Measurements from ENCODE around the gene HBP1.

Gene HBP1

GRCh38 chr7:107185716-107186115 lies 16.9 kb downstream of the HBP1 start:
- DNase-seq (ENCODE audit: insufficient read length, low spot score) = no peak
- no peak for FAIRE-seq
- TF ChIP-seq POLR2A (IDR thresholded peaks at IDR 0.05; ENCODE audit: low read depth, low read length) = no peak

GRCh38 chr7:107186240-107186639 lies 17.4 kb downstream of the HBP1 start:
- DNase-seq (ENCODE audit: insufficient read length, low spot score) (no peak), FAIRE-seq (no peak)
- TF ChIP-seq POLR2A (IDR thresholded peaks at IDR 0.05; ENCODE audit: low read depth, low read length) = no peak

GRCh38 chr7:107187774-107188173 lies 19.0 kb downstream of the HBP1 start:
- TF ChIP-seq POLR2A (IDR thresholded peaks at IDR 0.05; ENCODE audit: low read depth, low read length) = no peak
- FAIRE-seq = no peak
- no peak for DNase-seq (ENCODE audit: insufficient read length, low spot score)

- DNase-seq (ENCODE audit: insufficient read length, low spot score) = no peak
- no peak for TF ChIP-seq POLR2A (IDR thresholded peaks at IDR 0.05; ENCODE audit: low read depth, low read length)
- FAIRE-seq = no peak
Measured at GRCh38 chr7:107190090-107190489, 21.3 kb downstream of the HBP1 start.

- no peak for FAIRE-seq
- DNase-seq (ENCODE audit: insufficient read length, low spot score) = no peak
- no peak for TF ChIP-seq POLR2A (IDR thresholded peaks at IDR 0.05; ENCODE audit: low read depth, low read length)
Measured at GRCh38 chr7:107194052-107194451, 25.2 kb downstream of the HBP1 start.

GRCh38 chr7:107196834-107197610 lies 28.2 kb downstream of the HBP1 start:
- FAIRE-seq = no peak
- DNase-seq (ENCODE audit: insufficient read length, low spot score) = no peak
- no peak for TF ChIP-seq POLR2A (IDR thresholded peaks at IDR 0.05; ENCODE audit: low read depth, low read length)

GRCh38 chr7:107201795-107202450 lies 33.1 kb downstream of the HBP1 start:
- peak; percentile 22 for DNase-seq (ENCODE audit: insufficient read length, low spot score)
- no peak for TF ChIP-seq POLR2A (IDR thresholded peaks at IDR 0.05; ENCODE audit: low read depth, low read length)
- FAIRE-seq = peak; percentile 45

- TF ChIP-seq POLR2A (IDR thresholded peaks at IDR 0.05; ENCODE audit: low read depth, low read length) = no peak
- FAIRE-seq = no peak
Measured at GRCh38 chr7:107203607-107204006, 34.8 kb downstream of the HBP1 start.

GRCh38 chr7:107206136-107206535 lies 37.3 kb downstream of the HBP1 start:
- FAIRE-seq (no peak), DNase-seq (ENCODE audit: insufficient read length, low spot score) (no peak)
- TF ChIP-seq POLR2A (IDR thresholded peaks at IDR 0.05; ENCODE audit: low read depth, low read length) = no peak

More at GRCh38 chr7:107203607-107204006, 34.8 kb downstream of the HBP1 start:
- DNase-seq (ENCODE audit: insufficient read length, low spot score) = no peak

- DNase-seq (ENCODE audit: insufficient read length, low spot score) = no peak
- FAIRE-seq = no peak
- TF ChIP-seq POLR2A (IDR thresholded peaks at IDR 0.05; ENCODE audit: low read depth, low read length) = no peak
Measured at GRCh38 chr7:107206706-107207105, 37.9 kb downstream of the HBP1 start.

- FAIRE-seq (no peak), DNase-seq (ENCODE audit: insufficient read length, low spot score) (no peak)
- TF ChIP-seq POLR2A (IDR thresholded peaks at IDR 0.05; ENCODE audit: low read depth, low read length) = no peak
Measured at GRCh38 chr7:107207459-107207858, 38.7 kb downstream of the HBP1 start.

GRCh38 chr7:107208024-107208521 lies 39.3 kb downstream of the HBP1 start:
- FAIRE-seq = no peak
- no peak for TF ChIP-seq POLR2A (IDR thresholded peaks at IDR 0.05; ENCODE audit: low read depth, low read length)

GRCh38 chr7:107208563-107208962 lies 39.8 kb downstream of the HBP1 start:
- no peak for TF ChIP-seq POLR2A (IDR thresholded peaks at IDR 0.05; ENCODE audit: low read depth, low read length)
- no peak for FAIRE-seq

More at GRCh38 chr7:107208024-107208521, 39.3 kb downstream of the HBP1 start:
- DNase-seq (ENCODE audit: insufficient read length, low spot score) = no peak

GRCh38 chr7:107209565-107209964 lies 40.8 kb downstream of the HBP1 start:
- DNase-seq (ENCODE audit: insufficient read length, low spot score) (no peak), FAIRE-seq (no peak)
- no peak for TF ChIP-seq POLR2A (IDR thresholded peaks at IDR 0.05; ENCODE audit: low read depth, low read length)

More at GRCh38 chr7:107208563-107208962, 39.8 kb downstream of the HBP1 start:
- no peak for DNase-seq (ENCODE audit: insufficient read length, low spot score)

- no peak for DNase-seq (ENCODE audit: insufficient read length, low spot score)
- no peak for TF ChIP-seq POLR2A (IDR thresholded peaks at IDR 0.05; ENCODE audit: low read depth, low read length)
Measured at GRCh38 chr7:107210400-107210799, 41.6 kb downstream of the HBP1 start.

More at GRCh38 chr7:107210400-107210799, 41.6 kb downstream of the HBP1 start:
- no peak for FAIRE-seq

Measured in H54 (cell line).